Psoas muscle (tissue), 8 donors: ENCODE data around the gene NTRK2. TPM values are rescaled to one million over a fixed set of nuclear protein-coding genes. Genes with fewer than 3 reads are reported as not detected.

Experiments used
- ATAC-seq, 4 donors: fragments of 200-7000 bp; cut with Tn5 transposase; one replicate each; pipeline ENCODE4 v1.9.1; 2020; ENCODE audit warnings: moderate library complexity in 3 of 4, mild to moderate bottlenecking in 2 of 4
- DNase-seq, 2 donors: peaks; one replicate each; pipeline ENCODE4 v3.0.0-alpha.2; 2020
- H3K27ac ChIP-seq: fragments of 200-600 bp; one replicate; pipeline ENCODE4 v1.8.0; 2022
- H3K27me3 ChIP-seq, 3 donors: fragments of 200-600 bp in 1 of 3; one replicate each; pipeline versions ENCODE4 v1.6.1 to v1.8.0; 2013 to 2022; ENCODE audit warnings: low read length in 2 of 3, mild to moderate bottlenecking in 2 of 3, moderate library complexity in 1 of 3; ENCODE audit not compliant: insufficient read depth in 3 of 3
- H3K36me3 ChIP-seq, 2 donors: fragments of 200-600 bp in 1 of 2; one replicate each; pipeline versions ENCODE4 v1.6.1 to v1.8.0; 2013 to 2022; ENCODE audit warnings: low read depth in 1 of 2, mild to moderate bottlenecking in 1 of 2, moderate library complexity in 1 of 2; ENCODE audit not compliant: insufficient read depth in 1 of 2
- H3K4me1 ChIP-seq: fragments of 200-600 bp; one replicate; pipeline ENCODE4 v1.8.0; 2022
- H3K4me3 ChIP-seq: fragments of 200-600 bp; one replicate; pipeline ENCODE4 v1.8.0; 2022; ENCODE audit warnings: mild to moderate bottlenecking
- H3K9me3 ChIP-seq: fragments of 200-600 bp; one replicate; pipeline ENCODE4 v1.8.0; 2022
- WGBS, 3 donors: extraction: QIAGEN DNeasy Blood & Tissue Kit; methylation state at CpG; one replicate each; pipeline versions ENCODE4 v1.1.6 to v1.1.7; 2013; 5-methylcytosine and 5-hydroxymethylcytosine counted together
- intact Hi-C, 2 donors: fragments of 100-400 bp; cut with DNase I; formaldehyde crosslinking; loops; one replicate each; pipeline versions ENCODE4 v1.11.0 to v1.14.2; 2022
- polyA plus RNA-seq, 3 donors: library from polyadenylated mRNA; stranded (reverse); fragments of 200-250 nt; gene quantifications; one replicate each; pipeline ENCODE4 v1.2.3, GENCODE V29; 2013
- total RNA-seq, 4 donors: library from RNA; stranded (reverse); fragmentation: NEBNext Ultra II Directional in 2 of 4; extraction: Animal tissue kit (Norgen Biotek cat#: 25700) in 2 of 4; gene quantifications; one replicate each; pipeline versions ENCODE4 v1.2.1 to v1.2.4, GENCODE V29; 2021 to 2023
- TF ChIP-seq, protein P1 (sequence below): fragments of 200-600 bp; IDR thresholded peaks from one replicate; pipeline ENCODE4 v1.8.0; 2022; ENCODE audit warnings: antibody characterized with exemption
- donor health status: healthy with polysubstance abuse.
- donor health status: DM: no; HTN: no; CAD: no; lungs with moderate emphysema.
- donor health status: Bipolar disorder and iron deficiency.
- donor health status: healthy.
- donor health status: DM: yes; HTN: yes; CAD: no.
- donor health status: DM: no; HTN: no; CAD: no.
- donor health status: DM: no; HTN: no; CAD: no.
- donor health status: DM: yes; HTN: yes; CAD: no.

NTRK2 gene
- total and polyA plus RNA-seq, 7 donors, result 0.46 to 3.6 (median 1.4) TPM

DNA sequence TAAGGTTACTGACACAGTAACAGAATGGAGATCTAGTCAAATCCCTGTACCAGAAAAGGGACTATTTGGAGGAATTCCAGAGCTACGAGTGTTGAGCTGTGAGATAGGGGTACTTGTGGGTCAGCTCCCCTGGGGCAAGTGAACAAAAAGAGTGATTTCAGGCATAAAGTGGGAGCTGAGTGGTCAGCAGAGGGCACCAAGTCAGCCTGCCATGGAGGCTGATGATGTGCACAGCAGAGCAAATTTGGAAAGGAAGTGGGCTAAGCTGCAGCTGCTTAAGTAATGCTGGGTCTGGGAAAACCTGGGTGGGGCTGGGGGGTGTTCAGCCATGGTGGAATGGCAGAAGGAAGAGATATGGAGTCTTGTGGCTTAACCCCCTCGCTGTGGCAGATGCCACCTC lies 327.9 kb downstream of the NTRK2 start:
- TF ChIP-seq, protein P1, sequence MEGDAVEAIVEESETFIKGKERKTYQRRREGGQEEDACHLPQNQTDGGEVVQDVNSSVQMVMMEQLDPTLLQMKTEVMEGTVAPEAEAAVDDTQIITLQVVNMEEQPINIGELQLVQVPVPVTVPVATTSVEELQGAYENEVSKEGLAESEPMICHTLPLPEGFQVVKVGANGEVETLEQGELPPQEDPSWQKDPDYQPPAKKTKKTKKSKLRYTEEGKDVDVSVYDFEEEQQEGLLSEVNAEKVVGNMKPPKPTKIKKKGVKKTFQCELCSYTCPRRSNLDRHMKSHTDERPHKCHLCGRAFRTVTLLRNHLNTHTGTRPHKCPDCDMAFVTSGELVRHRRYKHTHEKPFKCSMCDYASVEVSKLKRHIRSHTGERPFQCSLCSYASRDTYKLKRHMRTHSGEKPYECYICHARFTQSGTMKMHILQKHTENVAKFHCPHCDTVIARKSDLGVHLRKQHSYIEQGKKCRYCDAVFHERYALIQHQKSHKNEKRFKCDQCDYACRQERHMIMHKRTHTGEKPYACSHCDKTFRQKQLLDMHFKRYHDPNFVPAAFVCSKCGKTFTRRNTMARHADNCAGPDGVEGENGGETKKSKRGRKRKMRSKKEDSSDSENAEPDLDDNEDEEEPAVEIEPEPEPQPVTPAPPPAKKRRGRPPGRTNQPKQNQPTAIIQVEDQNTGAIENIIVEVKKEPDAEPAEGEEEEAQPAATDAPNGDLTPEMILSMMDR, result no peak
- Histone ChIP-seq H3K36me3 (no peaks in the 10 kb centered on the region), H3K4me1 (no peaks in the 10 kb centered on the region), H3K27me3 (no peaks in the 10 kb centered on the region), H3K9me3 (no peaks in the 10 kb centered on the region), H3K4me3 (no peak overlapping the region), H3K27ac (no peak overlapping the region)
- intact Hi-C loops, result no loop called here
- ATAC-seq (no peak), DNase-seq (no peak)
- WGBS, 3 donors, result 17 to 42% (median 28%) methylated on average over 1 to 2 of the region's 2 CpGs

DNA sequence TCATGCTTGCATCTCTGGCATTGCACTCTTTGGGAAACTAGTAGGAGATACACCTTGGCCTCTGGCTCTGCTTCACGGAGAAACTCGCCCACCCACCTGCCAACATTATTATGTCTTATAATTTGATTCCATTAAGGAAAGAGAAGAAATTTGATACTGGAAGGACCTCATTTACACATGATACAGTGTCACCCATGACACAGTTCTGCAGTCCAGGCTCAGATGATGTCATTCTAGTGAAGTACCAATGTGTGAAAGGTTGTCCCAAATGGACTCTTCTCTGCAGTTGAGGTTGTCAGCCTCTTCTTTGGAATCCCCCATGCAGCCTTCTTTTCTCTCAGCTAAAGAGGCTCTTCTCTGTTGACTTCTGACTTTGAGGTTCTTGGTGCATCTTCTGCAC lies 329.1 kb downstream of the NTRK2 start:
- 48 to 73% (median 61%) methylated on average over 2 of the region's 2 CpGs for WGBS, 3 donors
- H3K4me1 ChIP-seq, result no peaks in the 10 kb centered on the region
- no peak for ATAC-seq
- TF ChIP-seq, protein P1, result no peak
- intact Hi-C loops, result no loop called here
- no peak overlapping the region for H3K4me3 ChIP-seq
- no peak for DNase-seq
- no peak overlapping the region for H3K27ac ChIP-seq
- no peaks in the 10 kb centered on the region for H3K36me3 ChIP-seq
- H3K9me3 ChIP-seq, result no peaks in the 10 kb centered on the region
- H3K27me3 ChIP-seq, result no peaks in the 10 kb centered on the region

DNA sequence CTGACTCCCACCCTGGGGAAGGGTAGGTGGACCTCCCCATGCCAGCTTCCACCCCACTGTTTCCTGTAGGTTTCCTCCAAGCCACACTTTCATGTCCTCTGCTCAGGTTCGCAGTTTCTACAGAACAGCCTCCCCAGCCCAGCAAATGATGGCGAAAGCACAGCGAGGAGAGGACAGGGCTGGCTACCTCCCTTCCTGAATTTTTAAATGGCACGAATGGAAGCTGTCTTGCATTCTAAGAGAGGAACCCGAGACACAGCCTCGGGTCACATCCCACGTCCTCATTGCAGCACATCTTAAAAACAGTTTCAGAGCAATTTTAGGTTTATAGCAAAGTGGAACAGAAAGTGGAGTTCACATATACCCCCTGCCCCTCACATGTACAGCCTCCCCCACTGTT lies 330.3 kb downstream of the NTRK2 start:
- no peaks in the 10 kb centered on the region for H3K4me1 ChIP-seq
- intact Hi-C loops, result no loop called here
- no peak for DNase-seq
- WGBS, 3 donors, result 72 to 85% (median 85%) methylated on average over 7 of the region's 7 CpGs
- no peak overlapping the region for H3K4me3 ChIP-seq
- TF ChIP-seq, protein P1, result no peak
- no peaks in the 10 kb centered on the region for H3K27me3 ChIP-seq
- no peaks in the 10 kb centered on the region for H3K9me3 ChIP-seq
- H3K27ac ChIP-seq, result no peak overlapping the region
- H3K36me3 ChIP-seq, result no peaks in the 10 kb centered on the region
- ATAC-seq, result no peak

DNA sequence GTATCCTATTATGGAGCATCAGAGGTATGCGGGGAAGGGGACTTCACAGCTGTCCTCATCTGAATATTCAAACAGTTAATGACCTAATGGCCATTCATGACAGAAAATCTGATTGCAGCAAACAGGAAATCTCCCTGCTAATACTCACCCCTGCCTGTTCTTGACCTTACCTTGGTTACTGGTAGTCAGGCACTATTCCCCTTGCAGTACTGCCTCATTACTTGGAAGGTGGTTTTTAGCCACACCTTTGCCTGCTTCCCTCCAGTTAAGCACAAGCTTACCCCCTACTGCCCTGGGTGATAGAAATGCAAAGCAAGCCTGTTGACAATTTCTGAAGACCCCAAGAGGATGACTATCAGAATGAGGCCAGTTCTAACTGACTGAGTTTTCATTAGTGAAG lies 332.4 kb downstream of the NTRK2 start:
- no peaks in the 10 kb centered on the region for H3K9me3 ChIP-seq
- WGBS, 3 donors, result 86 to 95% (median 92%) methylated on average over 1 of the region's 1 CpG
- TF ChIP-seq, protein P1, result no peak
- H3K36me3 ChIP-seq, result no peaks in the 10 kb centered on the region
- no peak overlapping the region for H3K4me3 ChIP-seq
- H3K27ac ChIP-seq, result no peak overlapping the region
- H3K27me3 ChIP-seq, result no peaks in the 10 kb centered on the region
- ATAC-seq, result no peak
- H3K4me1 ChIP-seq, result no peaks in the 10 kb centered on the region
- intact Hi-C loops, result no loop called here
- no peak for DNase-seq

DNA sequence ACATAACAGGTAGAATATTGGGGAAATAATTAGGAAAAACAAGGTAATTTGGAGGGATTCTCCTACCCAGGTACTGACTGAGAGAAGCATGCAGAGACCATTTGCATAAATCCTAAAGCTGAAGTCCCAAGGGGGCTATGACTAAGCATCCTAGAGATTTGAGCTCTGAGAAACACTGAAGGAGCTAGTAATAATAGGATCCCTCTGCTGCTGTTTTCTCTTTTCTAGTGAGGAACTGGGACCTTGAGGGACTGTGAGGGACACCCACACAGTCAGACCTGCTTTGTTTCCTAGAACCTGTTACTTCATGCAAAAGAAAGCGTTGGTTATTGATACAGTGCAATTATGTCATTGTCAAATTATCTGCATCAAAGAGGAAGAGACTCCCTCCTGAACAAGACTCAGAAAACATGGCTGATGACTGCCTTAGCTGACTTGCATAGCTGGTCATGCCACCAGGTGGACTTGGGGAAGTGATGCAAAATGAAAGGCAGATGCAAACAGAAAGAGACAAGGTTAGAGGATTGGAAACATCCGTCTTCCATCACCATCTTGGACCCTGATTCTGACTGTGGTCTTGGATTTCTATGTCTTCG lies 335.4 kb downstream of the NTRK2 start:
- DNase-seq (no peak), ATAC-seq (no peak)
- Histone ChIP-seq H3K36me3 (no peaks in the 10 kb centered on the region), H3K27ac (no peak overlapping the region), H3K4me3 (no peak overlapping the region), H3K4me1 (no peaks in the 10 kb centered on the region), H3K27me3 (no peaks in the 10 kb centered on the region), H3K9me3 (no peaks in the 10 kb centered on the region)
- intact Hi-C loops, result no loop called here
- 56 to 79% (median 68%) methylated on average over 3 of the region's 3 CpGs for WGBS, 3 donors
- TF ChIP-seq, protein P1, result no peak
